ENCODE results near the gene ANKRD63. TPM values are rescaled to one million over a fixed set of nuclear protein-coding genes. Genes with fewer than 3 reads are reported as not detected.

Gene ANKRD63
- total RNA-seq, 6 experiments from 2014 or later, result not detected

- Mint-ChIP-seq H3K4me1 (ENCODE audit: low read depth) (no peaks in the 10 kb centered on the region), H3K36me3 (ENCODE audit: low read depth) (peaks cover 8% of the 10 kb centered on the region), H3K27me3 (ENCODE audit: insufficient read depth) (peaks cover 51% of the 10 kb centered on the region), H3K9me3 (peaks cover 20% of the 10 kb centered on the region), H3K4me3 (no peak overlapping the region), H3K27ac (no peak overlapping the region)
- DNase-seq, result no peak
- TF ChIP-seq CTCF (IDR thresholded peaks at IDR 0.05), result no peak
Measured at GRCh38 chr15:40302981-40303380, 20.1 kb upstream of the ANKRD63 start.

GRCh38 chr15:40302288-40302886 lies 19.5 kb upstream of the ANKRD63 start:
- peaks cover 56% of the 10 kb centered on the region for H3K27me3 Mint-ChIP-seq (ENCODE audit: insufficient read depth)
- no peak overlapping the region for H3K4me3 Mint-ChIP-seq
- H3K36me3 Mint-ChIP-seq (ENCODE audit: low read depth), result peaks cover 8% of the 10 kb centered on the region
- no peak overlapping the region for H3K27ac Mint-ChIP-seq
- H3K9me3 Mint-ChIP-seq, result peaks cover 20% of the 10 kb centered on the region
- DNase-seq, result no peak
- TF ChIP-seq CTCF (IDR thresholded peaks at IDR 0.05), result no peak
- H3K4me1 Mint-ChIP-seq (ENCODE audit: low read depth), result no peaks in the 10 kb centered on the region

GRCh38 chr15:40301467-40302179 lies 18.8 kb upstream of the ANKRD63 start:
- no peaks in the 10 kb centered on the region for H3K4me1 Mint-ChIP-seq (ENCODE audit: low read depth)
- no peak for TF ChIP-seq CTCF (IDR thresholded peaks at IDR 0.05)
- H3K27me3 Mint-ChIP-seq (ENCODE audit: insufficient read depth), result peaks cover 60% of the 10 kb centered on the region
- peaks cover 20% of the 10 kb centered on the region for H3K9me3 Mint-ChIP-seq
- H3K27ac Mint-ChIP-seq, result no peak overlapping the region
- DNase-seq, result no peak
- peaks cover 8% of the 10 kb centered on the region for H3K36me3 Mint-ChIP-seq (ENCODE audit: low read depth)
- H3K4me3 Mint-ChIP-seq, result no peak overlapping the region

- Mint-ChIP-seq H3K27me3 (ENCODE audit: insufficient read depth) (peaks cover 60% of the 10 kb centered on the region), H3K4me3 (no peak overlapping the region), H3K4me1 (ENCODE audit: low read depth) (no peaks in the 10 kb centered on the region), H3K27ac (no peak overlapping the region), H3K36me3 (ENCODE audit: low read depth) (peaks cover 8% of the 10 kb centered on the region), H3K9me3 (peaks cover 20% of the 10 kb centered on the region)
- no peak for TF ChIP-seq CTCF (IDR thresholded peaks at IDR 0.05)
- DNase-seq, result no peak
Measured at GRCh38 chr15:40300771-40301170, 17.9 kb upstream of the ANKRD63 start.

GRCh38 chr15:40300367-40300766 lies 17.5 kb upstream of the ANKRD63 start:
- peaks cover 20% of the 10 kb centered on the region for H3K9me3 Mint-ChIP-seq
- peaks cover 8% of the 10 kb centered on the region for H3K36me3 Mint-ChIP-seq (ENCODE audit: low read depth)
- H3K27me3 Mint-ChIP-seq (ENCODE audit: insufficient read depth), result peaks cover 64% of the 10 kb centered on the region
- no peak for TF ChIP-seq CTCF (IDR thresholded peaks at IDR 0.05)
- no peaks in the 10 kb centered on the region for H3K4me1 Mint-ChIP-seq (ENCODE audit: low read depth)
- no peak overlapping the region for H3K4me3 Mint-ChIP-seq
- no peak for DNase-seq
- no peak overlapping the region for H3K27ac Mint-ChIP-seq
